ENCODE results near the gene RSBN1. TPM values are rescaled to one million over a fixed set of nuclear protein-coding genes. Genes with fewer than 3 reads are reported as not detected.

RSBN1 gene
- total and polyA plus RNA-seq, 9 of the 15 experiments (the other 6 are each of a cell fraction or from before 2014, with no cell fraction given): 4.5 to 24.3 (median 13.0) TPM

DNA sequence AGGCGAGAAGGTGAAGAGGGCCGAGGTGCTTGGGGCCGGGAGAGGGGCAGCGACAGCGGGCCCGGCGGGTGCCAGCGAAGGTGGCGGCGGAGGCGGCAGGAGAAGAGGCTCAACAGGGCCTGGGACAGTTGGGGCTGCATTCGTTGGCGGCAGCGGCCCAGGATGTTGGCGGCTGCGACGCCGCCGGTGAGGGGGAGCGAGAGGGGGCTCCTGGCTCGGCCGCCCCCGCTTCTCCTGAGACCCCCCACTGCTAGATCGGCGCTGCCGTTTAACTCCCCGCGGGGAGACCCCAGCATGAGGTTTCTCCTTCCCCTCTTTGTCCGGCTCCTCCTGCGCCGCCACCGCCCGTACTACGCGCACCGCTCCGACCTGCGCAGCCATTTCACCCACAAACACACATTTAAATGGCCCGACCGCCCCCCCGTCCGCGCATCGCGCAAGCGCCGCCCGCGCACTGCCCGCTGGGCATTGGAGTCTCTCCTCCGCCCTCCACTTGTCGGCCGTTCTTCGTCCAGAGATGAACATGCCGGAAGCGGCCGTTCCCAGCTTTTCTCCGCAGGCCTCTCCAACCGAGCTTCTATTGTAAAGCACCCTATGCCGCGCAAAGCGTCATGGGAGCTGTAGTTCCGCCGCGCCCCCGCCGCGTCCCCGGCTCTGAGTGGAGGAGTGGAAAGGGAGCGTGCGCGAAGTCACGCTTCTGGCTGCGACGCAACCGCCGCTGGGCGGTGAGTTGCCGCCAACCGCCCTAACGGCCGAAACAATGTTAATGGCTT, at the start of gene RSBN1 (continued):
- TF ChIP-seq, protein P1, sequence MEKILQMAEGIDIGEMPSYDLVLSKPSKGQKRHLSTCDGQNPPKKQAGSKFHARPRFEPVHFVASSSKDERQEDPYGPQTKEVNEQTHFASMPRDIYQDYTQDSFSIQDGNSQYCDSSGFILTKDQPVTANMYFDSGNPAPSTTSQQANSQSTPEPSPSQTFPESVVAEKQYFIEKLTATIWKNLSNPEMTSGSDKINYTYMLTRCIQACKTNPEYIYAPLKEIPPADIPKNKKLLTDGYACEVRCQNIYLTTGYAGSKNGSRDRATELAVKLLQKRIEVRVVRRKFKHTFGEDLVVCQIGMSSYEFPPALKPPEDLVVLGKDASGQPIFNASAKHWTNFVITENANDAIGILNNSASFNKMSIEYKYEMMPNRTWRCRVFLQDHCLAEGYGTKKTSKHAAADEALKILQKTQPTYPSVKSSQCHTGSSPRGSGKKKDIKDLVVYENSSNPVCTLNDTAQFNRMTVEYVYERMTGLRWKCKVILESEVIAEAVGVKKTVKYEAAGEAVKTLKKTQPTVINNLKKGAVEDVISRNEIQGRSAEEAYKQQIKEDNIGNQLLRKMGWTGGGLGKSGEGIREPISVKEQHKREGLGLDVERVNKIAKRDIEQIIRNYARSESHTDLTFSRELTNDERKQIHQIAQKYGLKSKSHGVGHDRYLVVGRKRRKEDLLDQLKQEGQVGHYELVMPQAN (IDR thresholded peaks at IDR 0.05; ENCODE audit: borderline replicate concordance): peak; percentile 81
- TF ChIP-seq STAT5A (IDR thresholded peaks at IDR 0.05; ENCODE audit: borderline replicate concordance, low read length): no peak; the same call in 1 of the 2 replicates

DNA sequence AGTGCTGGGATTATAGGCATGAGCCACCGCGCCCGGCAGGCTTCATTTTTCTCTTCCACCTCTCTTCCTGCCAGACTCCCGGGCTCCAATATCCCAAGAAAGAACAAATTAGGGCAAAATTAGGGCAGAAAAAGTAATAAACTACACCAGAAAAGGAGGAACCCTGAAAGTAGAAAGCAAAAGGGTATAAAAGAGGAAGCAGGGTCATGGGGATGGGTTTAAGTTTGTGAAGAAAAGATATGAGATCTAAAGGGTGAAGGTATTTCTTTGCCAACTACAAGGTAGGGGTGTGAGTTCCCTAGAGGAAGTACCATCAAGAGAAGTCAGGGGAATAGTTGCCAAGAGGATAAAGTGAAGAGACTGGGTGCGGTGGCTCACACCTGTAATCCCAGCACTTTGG, 49.4 kb upstream of the RSBN1 start:
- POLR2A ChIA-PET: interaction anchor here (0.6 to 1.6 kb wide), 3 partner anchors 14 to 49 kb away, joined by 3 to 4 read pairs (median 3); partner anchors contain the start of gene RSBN1
- BruUV-seq (replicated peaks): no TSS peak
- DNase-seq (ENCODE audit: extremely low read depth in 1 of 4, low spot score in 3 of 4): no peak
- FAIRE-seq: no peak
- Histone ChIP-seq H3K27me3 (ENCODE audit: control insufficient read depth in 2 of 2, insufficient read depth in 2 of 2, low read length in 2 of 2) (no peaks in the 10 kb centered on the region), H3K36me3 (ENCODE audit: control insufficient read depth, insufficient read depth, low read length) (no peaks in the 10 kb centered on the region), H3K27ac (ENCODE audit: extremely low read depth, low read depth, low read length) (no peak overlapping the region), H3K9ac (ENCODE audit: insufficient read depth in 1 of 2, low read depth in 2 of 2, low read length in 2 of 2) (no peak overlapping the region), H3K9me1 (ENCODE audit: control insufficient read depth, insufficient read depth, low read length) (no peaks in the 10 kb centered on the region), H4K20me1 (replicated peaks; ENCODE audit: control insufficient read depth, insufficient read depth, low read length) (no peaks in the 10 kb centered on the region), H3K4me1 (replicated peaks in 1 of 2; ENCODE audit: control insufficient read depth in 2 of 2, insufficient read depth in 2 of 2, low read length in 2 of 2) (peaks cover 4 to 13% of the 10 kb centered on the region in 2 experiments; a peak in 3 of 5 replicates), H3K9me3 (replicated peaks; ENCODE audit: control insufficient read depth, insufficient read depth, low read depth, low read length) (no peaks in the 10 kb centered on the region), H3K79me2 (ENCODE audit: control insufficient read depth, insufficient read depth, low read length) (no peaks in the 10 kb centered on the region), H2AFZ (ENCODE audit: low read depth, low read length) (no peak overlapping the region), H3K4me3 (no peak overlapping the region), H3K4me2 (ENCODE audit: insufficient read depth, low read length) (no peak overlapping the region)
- CTCF ChIA-PET (ENCODE audit: low intra/inter-chr PET ratio): no interaction called here
- ATAC-seq: no peak
- TF ChIP-seq SPI1 (IDR thresholded peaks at IDR 0.05; ENCODE audit: borderline replicate concordance, low read depth, low read length) (peak; percentile 44; the same call in 1 of the 2 replicates), HOXB6 (CRISPR knock-in tag; IDR thresholded peaks at IDR 0.05; ENCODE audit: borderline replicate concordance) (no peak), RFX7 (CRISPR knock-in tag; IDR thresholded peaks at IDR 0.05) (no peak), ZFP1 (CRISPR knock-in tag; IDR thresholded peaks at IDR 0.05) (peak; percentile 61; the same call in 1 of the 2 replicates), ZNF79 (CRISPR knock-in tag; IDR thresholded peaks at IDR 0.05; ENCODE audit: low read depth) (no peak), POLR2B (IDR thresholded peaks at IDR 0.05; ENCODE audit: low read depth, partially characterized antibody) (no peak)
- TF ChIP-seq, protein P2, sequence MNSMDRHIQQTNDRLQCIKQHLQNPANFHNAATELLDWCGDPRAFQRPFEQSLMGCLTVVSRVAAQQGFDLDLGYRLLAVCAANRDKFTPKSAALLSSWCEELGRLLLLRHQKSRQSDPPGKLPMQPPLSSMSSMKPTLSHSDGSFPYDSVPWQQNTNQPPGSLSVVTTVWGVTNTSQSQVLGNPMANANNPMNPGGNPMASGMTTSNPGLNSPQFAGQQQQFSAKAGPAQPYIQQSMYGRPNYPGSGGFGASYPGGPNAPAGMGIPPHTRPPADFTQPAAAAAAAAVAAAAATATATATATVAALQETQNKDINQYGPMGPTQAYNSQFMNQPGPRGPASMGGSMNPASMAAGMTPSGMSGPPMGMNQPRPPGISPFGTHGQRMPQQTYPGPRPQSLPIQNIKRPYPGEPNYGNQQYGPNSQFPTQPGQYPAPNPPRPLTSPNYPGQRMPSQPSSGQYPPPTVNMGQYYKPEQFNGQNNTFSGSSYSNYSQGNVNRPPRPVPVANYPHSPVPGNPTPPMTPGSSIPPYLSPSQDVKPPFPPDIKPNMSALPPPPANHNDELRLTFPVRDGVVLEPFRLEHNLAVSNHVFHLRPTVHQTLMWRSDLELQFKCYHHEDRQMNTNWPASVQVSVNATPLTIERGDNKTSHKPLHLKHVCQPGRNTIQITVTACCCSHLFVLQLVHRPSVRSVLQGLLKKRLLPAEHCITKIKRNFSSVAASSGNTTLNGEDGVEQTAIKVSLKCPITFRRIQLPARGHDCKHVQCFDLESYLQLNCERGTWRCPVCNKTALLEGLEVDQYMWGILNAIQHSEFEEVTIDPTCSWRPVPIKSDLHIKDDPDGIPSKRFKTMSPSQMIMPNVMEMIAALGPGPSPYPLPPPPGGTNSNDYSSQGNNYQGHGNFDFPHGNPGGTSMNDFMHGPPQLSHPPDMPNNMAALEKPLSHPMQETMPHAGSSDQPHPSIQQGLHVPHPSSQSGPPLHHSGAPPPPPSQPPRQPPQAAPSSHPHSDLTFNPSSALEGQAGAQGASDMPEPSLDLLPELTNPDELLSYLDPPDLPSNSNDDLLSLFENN (IDR thresholded peaks at IDR 0.05; ENCODE audit: low read depth in 2 of 2, low read length in 2 of 2): no peak
- WGBS (ENCODE audit: insufficient coverage, low coverage, missing lambda C conversion rate): 64% methylated on average over 5 of the region's 5 CpGs
- intact Hi-C loops (cut with micrococcal nuclease) (no loop called here), in situ Hi-C loops (cut with MboI) (no loop called here)
